Measurements from ENCODE around the gene BBS12.

- TF ChIP-seq, protein P1, sequence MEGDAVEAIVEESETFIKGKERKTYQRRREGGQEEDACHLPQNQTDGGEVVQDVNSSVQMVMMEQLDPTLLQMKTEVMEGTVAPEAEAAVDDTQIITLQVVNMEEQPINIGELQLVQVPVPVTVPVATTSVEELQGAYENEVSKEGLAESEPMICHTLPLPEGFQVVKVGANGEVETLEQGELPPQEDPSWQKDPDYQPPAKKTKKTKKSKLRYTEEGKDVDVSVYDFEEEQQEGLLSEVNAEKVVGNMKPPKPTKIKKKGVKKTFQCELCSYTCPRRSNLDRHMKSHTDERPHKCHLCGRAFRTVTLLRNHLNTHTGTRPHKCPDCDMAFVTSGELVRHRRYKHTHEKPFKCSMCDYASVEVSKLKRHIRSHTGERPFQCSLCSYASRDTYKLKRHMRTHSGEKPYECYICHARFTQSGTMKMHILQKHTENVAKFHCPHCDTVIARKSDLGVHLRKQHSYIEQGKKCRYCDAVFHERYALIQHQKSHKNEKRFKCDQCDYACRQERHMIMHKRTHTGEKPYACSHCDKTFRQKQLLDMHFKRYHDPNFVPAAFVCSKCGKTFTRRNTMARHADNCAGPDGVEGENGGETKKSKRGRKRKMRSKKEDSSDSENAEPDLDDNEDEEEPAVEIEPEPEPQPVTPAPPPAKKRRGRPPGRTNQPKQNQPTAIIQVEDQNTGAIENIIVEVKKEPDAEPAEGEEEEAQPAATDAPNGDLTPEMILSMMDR (IDR thresholded peaks at IDR 0.05) = no peak
- no peak for TF ChIP-seq POLR2A (IDR thresholded peaks at IDR 0.05)
These were observed 33.8 kb downstream of the BBS12 start for GRCh38 chr4:122766353-122766705.

Measured in heart left ventricle (tissue), 13 donors.